ENCODE results near the gene CADM1.

Gene CADM1

GRCh38 chr11:115348416-115348815 lies 155.8 kb downstream of the CADM1 start:
- DNase-seq: no peak

- no peak for DNase-seq
These were observed 157.1 kb downstream of the CADM1 start for GRCh38 chr11:115347106-115347505.

GRCh38 chr11:115345840-115346239 lies 158.4 kb downstream of the CADM1 start:
- DNase-seq: no peak

DNA sequence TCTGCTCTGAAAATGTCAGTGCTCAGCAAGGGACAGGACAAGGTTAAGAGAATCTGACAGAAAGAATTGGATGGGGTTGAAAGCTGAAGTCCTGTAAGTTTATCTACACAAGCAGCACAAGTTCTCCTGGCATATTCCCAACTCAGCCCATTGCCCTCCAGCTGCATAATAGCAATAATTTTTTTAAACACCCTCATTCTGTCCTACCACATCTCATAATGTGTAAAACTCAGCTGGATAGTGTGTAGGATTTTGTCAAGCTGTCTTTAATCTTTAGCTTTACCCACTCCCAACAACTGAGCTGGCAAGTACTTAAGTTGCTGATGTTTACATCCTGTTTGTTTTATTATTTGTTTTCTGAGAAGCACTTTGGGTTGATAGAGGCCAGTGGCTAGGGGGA lies 158.9 kb downstream of the CADM1 start:
- no peak for DNase-seq

DNA sequence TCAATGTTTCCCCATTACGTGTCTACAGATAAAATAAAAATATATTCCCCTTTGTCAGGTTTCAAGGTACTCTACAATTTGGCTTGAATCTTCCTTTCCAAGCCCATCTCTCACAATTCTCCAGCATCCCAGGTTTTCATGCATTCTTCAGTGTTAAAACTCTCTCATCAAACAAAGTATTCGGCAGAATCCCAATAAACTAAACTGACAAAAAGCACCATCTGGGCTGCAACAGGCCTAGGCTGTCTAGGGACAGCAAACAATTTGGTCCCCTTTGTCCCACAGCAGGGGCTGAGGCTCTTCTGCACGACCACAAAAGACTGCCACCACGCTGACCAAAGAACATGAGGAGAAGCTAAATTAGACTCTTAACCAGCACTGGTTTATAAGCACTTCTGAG lies 159.4 kb downstream of the CADM1 start:
- DNase-seq: no peak

- no peak for DNase-seq
These were observed 162.1 kb downstream of the CADM1 start for GRCh38 chr11:115342142-115342541.

DNA sequence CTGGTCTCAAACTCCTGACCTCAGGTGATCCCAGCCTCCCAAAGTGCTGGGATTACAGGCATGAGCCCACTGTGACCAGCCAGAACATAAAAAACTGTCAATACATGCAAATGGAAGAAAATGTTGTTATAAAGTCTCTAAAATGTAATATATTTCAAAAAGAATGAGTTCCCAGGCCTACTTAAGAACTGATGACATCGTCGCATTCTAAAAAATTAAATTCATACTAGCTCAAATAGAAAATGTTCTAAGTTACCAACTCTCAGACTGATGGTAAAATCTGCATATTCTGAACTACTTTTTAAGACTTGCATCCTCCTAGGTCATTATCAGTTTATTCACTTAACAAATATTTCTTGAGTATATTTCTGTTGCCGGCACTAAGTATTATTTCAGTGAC lies 163.3 kb downstream of the CADM1 start:
- no peak for DNase-seq

- no peak for DNase-seq
These were observed 165.7 kb downstream of the CADM1 start for GRCh38 chr11:115338476-115338875.

DNA sequence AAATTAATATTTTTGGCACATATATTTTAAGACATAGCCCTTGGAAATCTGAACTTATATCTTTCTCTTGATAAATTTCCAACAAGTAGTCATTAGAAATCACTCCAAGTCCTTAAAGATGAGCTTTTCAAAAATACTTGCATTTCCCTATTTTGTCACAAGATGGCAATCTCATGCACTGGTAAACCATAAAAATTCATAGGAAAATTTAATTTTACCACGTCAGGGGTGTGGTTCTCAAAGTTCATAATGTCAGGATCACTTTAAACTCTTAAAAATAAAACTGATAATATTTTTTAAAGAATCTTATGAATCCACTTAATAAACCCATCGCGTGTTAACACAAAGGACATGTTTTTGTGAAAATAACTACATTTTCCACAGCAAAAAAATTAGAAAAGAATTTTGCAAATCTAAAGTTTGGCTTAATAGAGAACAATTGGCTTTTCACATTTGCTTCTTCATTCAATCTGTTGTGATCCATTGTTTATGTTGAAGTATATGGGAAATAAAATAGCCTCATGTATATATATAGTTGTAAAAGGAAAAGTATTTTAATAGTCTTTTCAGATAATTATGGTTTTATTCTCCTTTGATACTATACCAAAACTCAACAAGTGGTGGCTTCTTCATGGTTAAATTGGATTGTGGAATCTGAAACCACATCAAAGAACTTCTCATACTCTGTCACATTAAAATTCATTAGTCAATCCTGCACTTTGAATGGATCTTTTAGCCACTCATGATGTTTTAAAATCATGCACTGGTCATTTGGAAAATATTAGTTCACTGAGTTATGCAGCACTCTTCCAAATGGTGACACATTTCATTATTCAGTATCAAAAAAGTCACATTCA lies 169.1 kb downstream of the CADM1 start:
- no peak for DNase-seq

DNA sequence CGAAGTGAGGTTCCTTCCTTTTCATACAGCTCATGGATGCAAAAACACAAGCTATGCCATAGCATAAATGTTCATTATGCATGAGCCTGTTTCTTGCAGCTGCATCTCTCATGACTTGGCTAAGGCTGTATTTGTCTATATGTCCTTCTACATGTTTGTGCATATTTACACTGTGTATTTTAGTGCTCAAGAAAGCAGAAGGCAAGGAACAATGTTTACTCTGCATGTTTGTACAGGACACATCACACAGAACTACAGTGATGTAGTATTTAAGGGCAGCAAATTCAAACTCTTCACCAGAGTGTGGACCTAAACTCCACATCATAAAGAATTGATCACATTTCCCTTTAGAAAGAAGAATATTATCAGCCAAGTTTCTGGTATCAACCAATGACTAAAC lies 170.3 kb downstream of the CADM1 start:
- no peak for DNase-seq

DNA sequence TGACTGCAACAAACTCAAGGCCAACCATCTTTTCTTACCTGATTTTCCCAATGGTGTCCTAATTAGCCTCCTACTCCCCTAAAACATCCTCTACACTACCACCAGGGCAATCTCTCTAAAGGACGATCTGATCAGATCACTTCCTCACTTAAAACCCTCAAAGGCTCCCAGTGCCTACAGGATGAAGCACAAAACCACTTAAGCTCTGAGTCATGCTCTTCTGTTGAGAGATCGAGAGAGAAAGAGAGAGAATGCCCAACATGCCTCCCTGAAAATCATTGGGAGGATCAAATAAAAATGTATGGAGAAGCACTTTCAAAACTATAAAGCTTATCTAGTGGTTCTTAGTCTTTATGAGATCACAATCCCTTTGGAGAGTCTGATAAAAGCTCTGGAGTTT lies 171.1 kb downstream of the CADM1 start:
- no peak for DNase-seq

DNA sequence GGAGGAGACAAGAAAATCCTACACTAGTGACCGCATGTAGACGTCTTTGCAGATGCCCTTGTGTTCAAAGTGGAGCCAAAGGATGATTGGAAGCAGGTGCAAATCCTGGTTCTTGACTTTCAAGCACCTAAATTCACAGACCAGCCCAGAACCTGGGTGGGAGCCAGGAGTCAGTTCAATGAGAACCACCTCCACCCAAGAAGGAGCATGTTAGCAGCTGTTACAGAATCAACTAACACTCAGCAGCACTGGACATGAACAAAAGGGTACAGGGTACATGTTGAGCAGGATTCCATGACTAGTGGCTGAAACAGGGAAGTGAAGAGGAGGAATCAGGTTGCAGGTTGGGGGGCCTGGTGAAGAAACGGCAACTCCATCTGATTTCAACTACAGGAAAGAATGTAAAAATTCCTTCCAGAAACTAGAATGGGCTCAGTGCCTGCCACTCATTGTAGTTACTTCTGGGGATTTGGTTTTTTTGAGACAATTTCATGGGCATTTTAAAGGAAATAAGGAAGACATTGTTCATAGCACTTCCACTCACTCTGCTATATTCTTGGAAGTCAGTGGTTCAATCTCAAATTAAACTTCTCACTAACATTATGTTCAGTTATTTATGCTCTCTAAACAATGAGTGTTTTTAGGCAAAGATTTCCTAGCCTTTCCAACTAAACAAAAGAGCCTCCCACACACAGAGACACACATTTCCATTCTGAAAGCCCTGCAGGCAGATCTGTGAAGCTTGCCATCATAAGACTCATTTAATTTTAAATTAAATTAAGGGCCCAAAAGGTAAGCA lies 173.3 kb downstream of the CADM1 start:
- DNase-seq: no peak

GRCh38 chr11:115326526-115326925 lies 177.7 kb downstream of the CADM1 start:
- DNase-seq: no peak

DNA sequence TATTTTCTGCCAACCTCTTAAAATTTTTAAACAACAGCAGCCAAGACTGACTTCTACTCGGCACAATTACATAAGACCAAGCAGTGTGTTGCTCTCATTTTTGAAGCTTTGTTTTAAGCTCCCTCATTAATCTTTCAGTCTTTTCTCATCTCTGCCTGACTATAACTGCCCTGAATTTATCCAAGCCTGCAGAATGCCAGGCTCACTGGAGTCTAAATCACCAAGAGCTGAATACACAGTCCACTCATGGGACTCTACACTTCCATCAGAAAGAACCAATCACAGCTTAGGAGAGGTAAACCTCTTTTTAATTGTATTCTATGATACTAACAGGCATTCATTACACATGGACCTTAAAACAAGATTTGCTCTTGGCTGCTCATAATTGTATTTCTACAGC lies 178.7 kb downstream of the CADM1 start:
- DNase-seq: no peak

DNA sequence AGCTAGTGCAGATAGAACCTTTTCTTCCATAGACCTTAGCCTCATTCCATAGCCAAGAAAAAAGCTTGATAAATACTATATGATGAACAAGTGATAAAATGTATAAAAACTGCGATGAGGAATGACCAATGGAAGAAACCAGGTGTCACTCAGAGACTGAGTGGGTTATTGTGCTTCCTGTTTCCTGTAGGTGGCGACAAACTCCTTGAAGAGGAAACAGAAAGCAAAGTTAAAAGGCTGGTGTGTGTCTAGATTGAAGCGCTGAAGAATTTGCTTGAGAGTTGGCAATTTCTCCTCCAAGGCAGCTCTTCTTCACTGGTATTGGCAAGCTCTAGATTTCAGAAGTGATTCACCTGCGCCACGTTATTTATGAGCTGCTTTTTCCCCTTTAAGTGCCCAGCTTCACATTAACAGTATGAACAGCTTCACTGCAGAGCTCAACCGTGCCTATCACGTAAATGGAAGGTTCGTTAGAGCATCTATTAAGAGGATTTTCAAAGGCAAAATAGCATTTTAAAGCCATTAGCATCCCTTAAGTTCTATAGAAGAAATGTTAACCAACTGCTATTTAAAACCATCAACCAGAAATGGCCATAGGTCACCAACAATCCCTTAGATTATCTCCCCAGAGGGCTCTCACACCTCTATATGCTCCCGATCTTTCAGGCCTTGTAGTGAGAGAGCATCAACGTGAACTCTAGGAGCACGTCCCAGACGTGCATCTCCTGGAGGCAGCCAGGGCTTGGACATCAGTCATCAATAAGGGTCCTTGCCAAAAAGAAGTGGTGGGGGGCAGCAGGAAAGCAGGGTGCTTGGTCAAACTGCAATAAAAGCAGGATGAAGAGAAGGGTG lies 179.4 kb downstream of the CADM1 start:
- no peak for DNase-seq

GRCh38 chr11:115322553-115323203 lies 181.5 kb downstream of the CADM1 start:
- DNase-seq: no peak

GRCh38 chr11:115321605-115322289 lies 182.5 kb downstream of the CADM1 start:
- no peak for DNase-seq

DNA sequence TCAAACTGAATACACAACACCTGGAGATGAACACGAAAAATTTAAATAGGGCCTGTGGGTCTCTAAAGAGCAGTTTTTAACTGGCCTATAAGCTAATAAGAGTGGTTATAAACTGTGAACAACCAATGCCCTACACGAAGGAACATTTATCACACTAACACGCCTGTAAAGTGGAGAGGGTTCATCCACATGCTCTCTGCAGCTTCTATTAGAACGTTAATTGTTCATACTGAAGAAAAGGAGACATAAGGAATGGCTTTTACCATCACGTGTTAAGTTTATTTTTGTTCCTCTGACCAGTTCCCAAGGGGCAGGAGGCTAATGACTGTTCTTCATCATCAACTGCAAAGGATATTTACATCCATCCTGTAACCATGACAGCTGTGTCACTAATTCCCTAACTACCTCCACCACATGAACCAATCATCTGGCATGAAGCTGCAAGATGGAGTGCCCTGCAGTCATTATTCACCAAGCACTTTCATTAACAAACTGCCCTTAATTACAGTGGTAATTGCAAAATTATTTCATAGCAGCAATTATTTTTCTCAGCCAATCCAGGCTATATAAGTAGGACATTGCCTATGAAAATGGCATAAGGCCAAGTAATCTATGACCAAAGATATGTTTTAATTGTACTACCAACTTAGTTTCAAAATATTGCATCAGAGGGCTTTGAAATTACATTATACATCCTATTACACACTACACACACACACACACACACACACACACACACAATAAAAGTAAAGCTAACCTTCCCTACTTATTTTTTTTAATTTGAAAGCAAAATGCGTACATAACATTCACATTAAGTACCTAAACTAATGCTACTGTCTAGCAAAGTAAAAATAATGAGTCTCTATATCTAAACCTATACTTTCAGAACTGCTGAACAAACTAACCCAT lies 186.7 kb downstream of the CADM1 start:
- no peak for DNase-seq

DNA sequence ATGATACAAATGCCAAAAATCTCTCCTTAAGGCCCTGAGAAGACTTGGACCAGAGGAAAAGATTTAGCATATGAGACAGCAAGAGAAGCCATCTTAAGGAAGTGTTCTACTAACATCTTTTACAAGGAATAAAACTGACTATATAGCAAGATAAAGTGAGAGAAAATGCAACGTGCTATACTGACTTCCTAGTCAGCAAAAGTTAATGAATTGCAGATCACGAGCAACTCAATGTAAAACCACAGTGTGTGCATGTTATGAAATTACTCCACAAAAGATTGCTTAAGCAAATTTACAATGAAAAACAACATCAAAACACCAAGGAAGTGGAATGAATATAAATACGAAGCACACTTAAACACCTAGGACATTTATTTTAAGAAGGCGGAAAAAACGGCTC lies 187.5 kb downstream of the CADM1 start:
- no peak for DNase-seq

DNA sequence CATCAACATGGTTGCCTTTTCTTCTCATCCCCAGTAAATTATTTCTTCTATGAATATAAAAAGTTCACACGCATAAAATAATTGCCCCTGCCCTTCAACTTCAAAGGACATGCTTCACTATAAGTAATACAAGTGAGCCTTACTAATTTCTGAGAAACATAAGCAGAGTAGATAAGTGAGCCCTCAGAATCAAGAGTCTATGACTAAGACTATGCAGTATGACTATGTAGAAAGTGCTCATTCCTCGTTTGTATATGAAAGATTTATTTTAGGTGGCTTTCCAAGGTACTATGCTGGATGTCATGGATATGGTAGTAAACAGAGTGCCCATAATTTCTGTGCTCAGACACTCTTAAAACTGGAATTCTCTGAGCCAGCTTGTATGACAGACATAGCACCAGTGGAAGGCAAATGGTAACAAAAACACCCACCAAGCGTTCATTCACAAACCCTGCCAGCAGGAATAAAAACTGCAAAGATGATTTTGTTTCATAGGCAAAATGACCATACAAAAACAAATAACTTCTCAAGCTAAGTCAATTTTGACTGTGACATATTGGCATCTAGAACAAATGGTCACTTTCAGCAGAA lies 189.8 kb downstream of the CADM1 start:
- DNase-seq: no peak

All from cortex of kidney (tissue), 1 donor.